Endothelial cell of umbilical vein (primary cell): Measurements from ENCODE around the gene AQP3. TPM values are rescaled to one million over a fixed set of nuclear protein-coding genes. Genes with fewer than 3 reads are reported as not detected.
"Not testable (repeated sequence)": the region's sequence is repeated elsewhere in the genome, so short reads cannot be mapped to it uniquely, and the experiment has no call there.

Experiments
- BruUV-seq: library from RNA; stranded (reverse); fragments of 400-500 nt; replicated peaks from 2 replicates; lab custom pipeline; 2021; lab: Mats Ljungman, UMichigan
- CTCF ChIA-PET: fragments of 300-600, 350-600 bp; sonication (Branson Sonifier 250); formaldehyde crosslinking; loops from one replicate; lab custom pipeline; 2021; ENCODE audit warnings: antibody characterized with exemption, inconsistent platforms; lab: Charles Lee
- POLR2A ChIA-PET: fragments of 300-600, 350-600 bp; sonication (Branson Sonifier 250); formaldehyde crosslinking; loops from one replicate; lab custom pipeline; 2021; ENCODE audit warnings: antibody characterized with exemption, inconsistent platforms; lab: Charles Lee
- DNase-seq: peaks from one replicate; pipeline ENCODE4 v3.0.0-alpha.2; 2011; ENCODE audit warnings: low read depth, low spot score
- FAIRE-seq: peaks from 2 replicates; lab custom pipeline; 2011; peaks lifted over from hg19 to GRCh38; lab: Jason Lieb, UNC
- H2AFZ ChIP-seq: 2 replicates; pipeline ENCODE4 v1.6.0; 2012; ENCODE audit warnings: low read depth, low read length, control low read depth, inconsistent platforms
- H3K27ac ChIP-seq: 2 replicates; pipeline ENCODE4 v1.5.1; 2011; ENCODE audit warnings: low read depth, mild to moderate bottlenecking, control low read depth, low read length, moderate library complexity; ENCODE audit not compliant: insufficient read depth
- H3K27me3 ChIP-seq, 2 experiments: 2 replicates each; pipeline versions ENCODE4 v1.6.0 to v1.6.1; 2011; ENCODE audit warnings: low read length in 2 of 2, mixed read lengths in 1 of 2; ENCODE audit not compliant: control insufficient read depth in 2 of 2, insufficient read depth in 2 of 2
- H3K36me3 ChIP-seq, 2 experiments: 2 replicates in 1 of 2; 3 replicates in 1 of 2; pipeline ENCODE4 v1.5.1; 2011; ENCODE audit warnings: low read length in 2 of 2, mild to moderate bottlenecking in 1 of 2, moderate library complexity in 1 of 2; ENCODE audit not compliant: control insufficient read depth in 2 of 2, insufficient read depth in 2 of 2; ENCODE audit errors: extremely low read depth in 1 of 2
- H3K4me1 ChIP-seq: 3 replicates; pipeline ENCODE4 v1.5.1; 2011; ENCODE audit warnings: mild to moderate bottlenecking, low read length; ENCODE audit not compliant: control insufficient read depth, insufficient read depth; ENCODE audit errors: extremely low read depth
- H3K4me2 ChIP-seq: 2 replicates; pipeline ENCODE4 v1.6.1; 2011; ENCODE audit warnings: low read length, control low read depth, mixed read lengths; ENCODE audit not compliant: insufficient read depth
- H3K4me3 ChIP-seq, 3 experiments: fragments of 200-600 bp in 1 of 3; sonication (generic), shearing (Covaris generic) in 1 of 3; replicated peaks in 1 of 3; 2 replicates each; pipeline ENCODE4 v1.5.1; 2011 to 2016; ENCODE audit warnings: control low read depth in 3 of 3, low read length in 3 of 3, mild to moderate bottlenecking in 2 of 3, inconsistent platforms in 1 of 3, low read depth in 1 of 3, moderate library complexity in 1 of 3; ENCODE audit not compliant: insufficient read depth in 1 of 3
- H3K79me2 ChIP-seq: 2 replicates; pipeline ENCODE4 v1.6.0; 2012; ENCODE audit warnings: low read length, inconsistent platforms; ENCODE audit not compliant: control insufficient read depth, insufficient read depth
- H3K9ac ChIP-seq: replicated peaks from 2 replicates; pipeline ENCODE3; 2011; ENCODE audit warnings: low read length, control low read depth; ENCODE audit not compliant: insufficient read depth; ENCODE audit errors: extremely low read depth
- H3K9me1 ChIP-seq: replicated peaks from 3 replicates; pipeline ENCODE4 v1.6.0; 2011; ENCODE audit warnings: mild to moderate bottlenecking, low read length; ENCODE audit not compliant: control insufficient read depth, insufficient read depth; ENCODE audit errors: extremely low read depth
- H3K9me3 ChIP-seq: replicated peaks from 2 replicates; pipeline ENCODE4 v1.5.1; 2012; ENCODE audit warnings: low read length, inconsistent platforms; ENCODE audit not compliant: control insufficient read depth, insufficient read depth
- H4K20me1 ChIP-seq: replicated peaks from 2 replicates; pipeline ENCODE3; 2011; ENCODE audit warnings: mild to moderate bottlenecking, low read length; ENCODE audit not compliant: control insufficient read depth, insufficient read depth; ENCODE audit errors: extremely low read depth
- CTCF ChIP-seq, 2 donors: IDR thresholded peaks; 1 replicate in 1 of 2; 2 replicates in 1 of 2; pipeline ENCODE4 v1.5.1; 2011; ENCODE audit warnings: low read length in 2 of 2, mild to moderate bottlenecking in 2 of 2, moderate library complexity in 2 of 2, control low read depth in 1 of 2, inconsistent platforms in 1 of 2, low read depth in 1 of 2; ENCODE audit not compliant: insufficient read depth in 1 of 2; ENCODE audit errors: extremely low read depth in 1 of 2
- EZH2 ChIP-seq: IDR thresholded peaks from 2 replicates; pipeline ENCODE4 v1.6.1; 2012; ENCODE audit warnings: borderline replicate concordance, low read depth, mild to moderate bottlenecking, moderate library complexity, low read length, inconsistent platforms; ENCODE audit not compliant: severe bottlenecking
- FOS ChIP-seq: IDR thresholded peaks from 2 replicates; pipeline ENCODE4 v1.6.1; 2011; ENCODE audit warnings: mild to moderate bottlenecking, low read length, moderate library complexity, borderline replicate concordance; ENCODE audit not compliant: insufficient read depth
- GATA2 ChIP-seq: IDR thresholded peaks from 2 replicates; pipeline ENCODE4 v1.7.0; 2011; ENCODE audit warnings: low read depth, mild to moderate bottlenecking, moderate library complexity, mixed read lengths, low read length; ENCODE audit not compliant: insufficient read length, insufficient read depth
- JUN ChIP-seq: IDR thresholded peaks from 2 replicates; pipeline ENCODE4 v1.6.1; 2011; ENCODE audit warnings: borderline replicate concordance, low read depth; ENCODE audit not compliant: insufficient read length, insufficient read depth
- MAX ChIP-seq: IDR thresholded peaks from 2 replicates; pipeline ENCODE4 v1.6.1; 2011; ENCODE audit not compliant: insufficient read depth, insufficient read length
- MYC ChIP-seq: IDR thresholded peaks from one replicate; pipeline ENCODE4 v1.6.1; 2011; ENCODE audit warnings: mild to moderate bottlenecking, low read depth, low read length
- POLR2A ChIP-seq: IDR thresholded peaks from 2 replicates; pipeline ENCODE4 v1.6.1; 2012; ENCODE audit warnings: low read depth, mild to moderate bottlenecking, control low read depth, low read length
- POLR2AphosphoS5 ChIP-seq: IDR thresholded peaks from 2 replicates; pipeline ENCODE4 v1.6.1; 2012; ENCODE audit warnings: low read depth, mild to moderate bottlenecking, control low read depth, low read length, moderate library complexity; ENCODE audit not compliant: insufficient read depth
- dilution Hi-C: fragments of 300-500 bp; cut with MboI; formaldehyde crosslinking; loops from one replicate; pipeline ENCODE4 v1.15.0; 2019; ENCODE audit warnings: low sequenced_read_pairs; ENCODE audit not compliant: extremely low pct_ligation_motif_present
- intact Hi-C: fragments of 100-400 bp; cut with micrococcal nuclease; formaldehyde crosslinking; loops from one replicate; pipeline ENCODE4 v1.10.0; 2022
- polyA plus RNA-seq, 4 experiments: library from polyadenylated mRNA; depleted of rRNA in 3 of 4; stranded (reverse) in 3 of 4; unstranded in 1 of 4; fragments of >200 nt; gene quantifications; 2 replicates each; pipeline versions ENCODE4 v1.2.1 to v1.2.3, GENCODE V29; 2011 to 2012; ENCODE audit warnings: missing spikeins in 1 of 4
- total RNA-seq: library from RNA; stranded (reverse); gene quantifications from 2 replicates; pipeline ENCODE4 v1.2.3, GENCODE V29; 2021

The AQP3 gene
- total and polyA plus RNA-seq, 2 donors (not counting 3 experiments of a cell fraction or from before 2014, with no cell fraction given) = 0.93 to 1.8 TPM

GRCh38 chr9:33393581-33393980 is 53.8 kb downstream of the AQP3 start:
- Histone ChIP-seq H2AFZ (no peak overlapping the region), H3K4me3 (no peak overlapping the region), H3K4me1 (peaks cover 5% of the 10 kb centered on the region), H3K27ac (no peak overlapping the region), H3K4me2 (no peak overlapping the region), H4K20me1 (no peaks in the 10 kb centered on the region), H3K9me1 (no peaks in the 10 kb centered on the region), H3K9ac (no peak overlapping the region), H3K79me2 (no peaks in the 10 kb centered on the region), H3K9me3 (no peaks in the 10 kb centered on the region), H3K36me3 (no peaks in the 10 kb centered on the region), H3K27me3 (no peaks in the 10 kb centered on the region)
- no TSS peak for BruUV-seq
- TF ChIP-seq FOS (no peak), JUN (no peak), CTCF (IDR thresholded peaks at IDR 0.05; ENCODE audit: extremely low read depth in 1 of 2, insufficient read depth in 1 of 2, low read depth in 1 of 2, low read length in 2 of 2) (no peak), MAX (no peak), POLR2A (no peak), POLR2AphosphoS5 (no peak), MYC (no peak), GATA2 (no peak), EZH2 (no peak)
- ChIA-PET POLR2A (no interaction called here), CTCF (interaction anchor here (1.5 to 3.2 kb wide), 2 partner anchors 22 to 60 kb away, joined by 6 to 14 read pairs; no protein-coding TSS in a partner anchor)
- FAIRE-seq (no peak), DNase-seq (no peak)
- dilution Hi-C loops = no loop called here
- intact Hi-C loops = no loop called here

GRCh38 chr9:33392591-33393021 is 54.8 kb downstream of the AQP3 start:
- H3K4me1 ChIP-seq, H3K27me3 ChIP-seq, DNase-seq, H3K9me3 ChIP-seq, H3K79me2 ChIP-seq, dilution Hi-C loops, POLR2A ChIA-PET, H3K9me1 ChIP-seq, FAIRE-seq, H3K27ac ChIP-seq, intact Hi-C loops, H3K36me3 ChIP-seq, H2AFZ ChIP-seq, H3K9ac ChIP-seq, H3K4me2 ChIP-seq, BruUV-seq, H4K20me1 ChIP-seq, H3K4me3 ChIP-seq: not testable (repeated sequence)
- CTCF ChIA-PET = interaction anchor here (1.6 to 3.2 kb wide), 4 partner anchors 18 to 106 kb away, joined by 4 to 23 read pairs (median 10); no protein-coding TSS in a partner anchor
